Measurements from ENCODE around the gene CACNA1C.

GRCh38 chr12:2287589-2287988 is 234.8 kb downstream of the CACNA1C start:
- no peak for TF ChIP-seq CTCF (IDR thresholded peaks at IDR 0.05)
- no peak for TF ChIP-seq EZH2 (IDR thresholded peaks at IDR 0.05; ENCODE audit: borderline replicate concordance, insufficient read depth, low read depth, low read length, poor library complexity, severe bottlenecking)

Data from B cell (primary cell).